Chondrocyte (in vitro differentiated cells): Measurements from ENCODE around the gene CEP350. TPM values are rescaled to one million over a fixed set of nuclear protein-coding genes. Genes with fewer than 3 reads are reported as not detected.
A peak's percentile ranks its signal among the peaks of the same experiment; 100 is the strongest.

Experiments used
- DNase-seq: peaks from one replicate; pipeline ENCODE4 v3.0.0; 2021; ENCODE audit warnings: mixed read lengths, low spot score
- H3K27ac Mint-ChIP-seq: one replicate; pipeline ENCODE4 v1.8.0; 2021; ENCODE audit warnings: mild to moderate bottlenecking, moderate library complexity, mixed read lengths; ENCODE audit not compliant: unreplicated experiment
- H3K27me3 Mint-ChIP-seq: 2 replicates; pipeline ENCODE4 v1.8.0; 2021; ENCODE audit warnings: low read depth, mixed read lengths
- H3K36me3 Mint-ChIP-seq: 2 replicates; pipeline ENCODE4 v1.8.0; 2021; ENCODE audit warnings: low read depth, mixed read lengths
- H3K4me1 Mint-ChIP-seq: 2 replicates; pipeline ENCODE4 v1.8.0; 2021; ENCODE audit warnings: low read depth, mild to moderate bottlenecking, mixed read lengths
- H3K4me3 Mint-ChIP-seq: one replicate; pipeline ENCODE4 v1.8.0; 2021; ENCODE audit warnings: mild to moderate bottlenecking, moderate library complexity, mixed read lengths; ENCODE audit not compliant: unreplicated experiment
- H3K9me3 Mint-ChIP-seq: 2 replicates; pipeline ENCODE4 v1.8.0; 2021; ENCODE audit warnings: low read depth, mixed read lengths
- CTCF ChIP-seq: fragments of 200-600 bp; sonication (generic); IDR thresholded peaks from 2 replicates; pipeline ENCODE4 v1.5.0; 2021; ENCODE audit warnings: antibody characterized with exemption, mild to moderate bottlenecking, moderate library complexity
- total RNA-seq: library from RNA; stranded (reverse); gene quantifications from 3 replicates; pipeline ENCODE4 v1.2.1, GENCODE V29; 2021

CEP350 gene
- total RNA-seq, 1 donor from 2014 or later, result 36.2 TPM

GRCh38 chr1:179978199-179979079 lies 23.8 kb downstream of the CEP350 start:
- Mint-ChIP-seq H3K4me1 (peaks cover 29% of the 10 kb centered on the region), H3K36me3 (peaks cover 3% of the 10 kb centered on the region), H3K4me3 (no peak overlapping the region), H3K27ac (peak overlapping the region; percentile 23), H3K9me3 (peaks cover 15% of the 10 kb centered on the region), H3K27me3 (no peaks in the 10 kb centered on the region)
- TF ChIP-seq CTCF, result no peak
- DNase-seq, result no peak

- Mint-ChIP-seq H3K4me1 (peaks cover 12% of the 10 kb centered on the region), H3K9me3 (peaks cover 11% of the 10 kb centered on the region), H3K27ac (no peak overlapping the region), H3K36me3 (peaks cover 3% of the 10 kb centered on the region), H3K4me3 (no peak overlapping the region), H3K27me3 (no peaks in the 10 kb centered on the region)
- no peak for TF ChIP-seq CTCF
- no peak for DNase-seq
Observed at GRCh38 chr1:179984101-179984500, 29.5 kb downstream of the CEP350 start.

- Mint-ChIP-seq H3K4me1 (peaks cover 11% of the 10 kb centered on the region), H3K36me3 (peaks cover 1% of the 10 kb centered on the region), H3K9me3 (peaks cover 3% of the 10 kb centered on the region), H3K27me3 (no peaks in the 10 kb centered on the region), H3K4me3 (no peak overlapping the region), H3K27ac (no peak overlapping the region)
- no peak for TF ChIP-seq CTCF
- no peak for DNase-seq
Observed at GRCh38 chr1:179984942-179985341, 30.3 kb downstream of the CEP350 start.

- Mint-ChIP-seq H3K36me3 (peaks cover 7% of the 10 kb centered on the region), H3K9me3 (no peaks in the 10 kb centered on the region), H3K4me1 (peaks cover 8% of the 10 kb centered on the region), H3K4me3 (no peak overlapping the region), H3K27ac (no peak overlapping the region), H3K27me3 (no peaks in the 10 kb centered on the region)
- TF ChIP-seq CTCF, result no peak
- no peak for DNase-seq
Observed at GRCh38 chr1:179990847-179991246, 36.2 kb downstream of the CEP350 start.

GRCh38 chr1:179995576-179995975 lies 41.0 kb downstream of the CEP350 start:
- Mint-ChIP-seq H3K36me3 (peaks cover 13% of the 10 kb centered on the region), H3K9me3 (no peaks in the 10 kb centered on the region), H3K27ac (no peak overlapping the region), H3K4me3 (no peak overlapping the region), H3K27me3 (no peaks in the 10 kb centered on the region), H3K4me1 (peaks cover 9% of the 10 kb centered on the region)
- TF ChIP-seq CTCF, result no peak
- no peak for DNase-seq
